CD8-positive, alpha-beta memory T cell (primary cell): ENCODE results near the gene SPATA18. TPM values are rescaled to one million over a fixed set of nuclear protein-coding genes. Genes with fewer than 3 reads are reported as not detected.

Experiments
- CTCF ChIA-PET: fragments of 350-600 bp; sonication (Branson Sonifier 250); formaldehyde crosslinking; loops from one replicate; lab custom pipeline; 2021; ENCODE audit warnings: antibody characterized with exemption; lab: Charles Lee
- POLR2A ChIA-PET: fragments of 350-600 bp; sonication (Branson Sonifier 250); formaldehyde crosslinking; loops from one replicate; lab custom pipeline; 2021; ENCODE audit warnings: antibody characterized with exemption; lab: Charles Lee
- DNase-seq, 5 donors: peaks; one replicate each; pipeline versions ENCODE4 v3.0.0 to v3.0.0-alpha.2; 2020 to 2022; ENCODE audit warnings: mixed read lengths in 1 of 5
- H3K27ac ChIP-seq: one replicate; pipeline ENCODE4 v1.7.0; 2013; ENCODE audit warnings: low read depth, mild to moderate bottlenecking, low read length, moderate library complexity
- H3K27me3 ChIP-seq: 2 replicates; pipeline ENCODE4 v1.7.0; 2013; ENCODE audit warnings: low read length, mild to moderate bottlenecking; ENCODE audit not compliant: insufficient read depth, poor library complexity, severe bottlenecking
- H3K36me3 ChIP-seq: 2 replicates; pipeline ENCODE4 v1.7.0; 2013; ENCODE audit warnings: mild to moderate bottlenecking, low read length, moderate library complexity; ENCODE audit not compliant: insufficient read depth
- H3K4me1 ChIP-seq: 2 replicates; pipeline ENCODE4 v1.7.0; 2013; ENCODE audit warnings: mild to moderate bottlenecking, low read length, moderate library complexity; ENCODE audit not compliant: insufficient read depth
- H3K4me3 ChIP-seq: 2 replicates; pipeline ENCODE4 v1.7.0; 2013; ENCODE audit warnings: mild to moderate bottlenecking, low read length
- H3K9me3 ChIP-seq: 2 replicates; pipeline ENCODE4 v1.7.0; 2013; ENCODE audit warnings: mild to moderate bottlenecking, low read length
- H3K27ac Mint-ChIP-seq, 8 donors: one replicate each; pipeline ENCODE4 v1.8.0; 2020 to 2021; ENCODE audit warnings: mixed read lengths in 8 of 8, mild to moderate bottlenecking in 6 of 8, inconsistent platforms in 3 of 8, moderate library complexity in 3 of 8
- H3K27me3 Mint-ChIP-seq, 2 donors: one replicate each; pipeline ENCODE4 v1.8.0; 2020 to 2021; ENCODE audit warnings: mixed read lengths in 2 of 2, mild to moderate bottlenecking in 1 of 2, moderate library complexity in 1 of 2
- H3K36me3 Mint-ChIP-seq, 3 donors: one replicate each; pipeline ENCODE4 v1.8.0; 2020 to 2021; ENCODE audit warnings: mixed read lengths in 3 of 3, inconsistent platforms in 1 of 3, mild to moderate bottlenecking in 1 of 3
- H3K4me1 Mint-ChIP-seq, 3 donors: one replicate each; pipeline ENCODE4 v1.8.0; 2020 to 2021; ENCODE audit warnings: mixed read lengths in 3 of 3, inconsistent platforms in 1 of 3, mild to moderate bottlenecking in 1 of 3
- H3K4me3 Mint-ChIP-seq, 7 donors: one replicate each; pipeline ENCODE4 v1.8.0; 2020 to 2021; ENCODE audit warnings: mixed read lengths in 7 of 7, mild to moderate bottlenecking in 6 of 7, moderate library complexity in 4 of 7, inconsistent platforms in 2 of 7
- H3K9me3 Mint-ChIP-seq, 5 donors: one replicate each; pipeline ENCODE4 v1.8.0; 2020 to 2022; ENCODE audit warnings: mixed read lengths in 5 of 5, mild to moderate bottlenecking in 3 of 5, moderate library complexity in 2 of 5, inconsistent platforms in 1 of 5
- polyA plus RNA-seq: library from polyadenylated mRNA; unstranded; fragments of 300-500 nt; fragmentation: Illumina TruSeq; gene quantifications from one replicate; pipeline ENCODE4 v1.2.3, GENCODE V29; 2021
- total RNA-seq, 2 experiments: library from RNA; stranded (reverse); gene quantifications; one replicate each; pipeline ENCODE4 v1.2.3, GENCODE V29; 2021

Gene SPATA18, protein sequence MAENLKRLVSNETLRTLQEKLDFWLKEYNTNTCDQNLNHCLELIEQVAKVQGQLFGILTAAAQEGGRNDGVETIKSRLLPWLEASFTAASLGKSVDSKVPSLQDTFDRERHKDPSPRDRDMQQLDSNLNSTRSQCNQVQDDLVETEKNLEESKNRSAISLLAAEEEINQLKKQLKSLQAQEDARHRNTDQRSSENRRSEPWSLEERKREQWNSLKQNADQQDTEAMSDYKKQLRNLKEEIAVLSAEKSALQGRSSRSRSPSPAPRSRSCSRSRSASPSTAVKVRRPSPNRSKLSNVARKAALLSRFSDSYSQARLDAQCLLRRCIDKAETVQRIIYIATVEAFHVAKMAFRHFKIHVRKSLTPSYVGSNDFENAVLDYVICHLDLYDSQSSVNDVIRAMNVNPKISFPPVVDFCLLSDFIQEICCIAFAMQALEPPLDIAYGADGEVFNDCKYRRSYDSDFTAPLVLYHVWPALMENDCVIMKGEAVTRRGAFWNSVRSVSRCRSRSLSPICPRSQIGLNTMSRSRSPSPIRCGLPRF
- under 1 TPM; 0.31 to 0.35 TPM for total RNA-seq
- polyA plus RNA-seq, result not detected

DNA sequence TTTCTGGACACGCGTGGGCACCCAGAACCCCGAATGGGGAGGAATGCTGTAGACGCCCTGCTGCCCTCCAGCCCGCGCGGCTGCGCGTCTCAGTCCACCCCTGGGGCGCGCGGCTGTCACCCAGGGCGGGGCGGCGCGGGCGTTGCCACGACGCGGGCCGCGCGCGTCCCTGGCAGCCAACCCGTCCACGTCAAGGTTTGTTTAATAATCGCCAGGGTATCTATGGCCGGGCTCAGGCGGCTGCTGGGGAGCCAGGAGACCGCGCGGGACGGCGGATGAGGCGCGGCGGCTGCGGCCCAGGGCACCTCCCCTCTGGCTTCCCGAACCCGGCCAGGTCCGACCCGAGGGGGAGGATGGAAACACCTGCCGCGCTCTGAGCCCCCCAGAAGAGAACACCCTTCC, at the start of gene SPATA18:
TSS of gene SPATA18 (plus strand) at position 92 of the 402 bp plus-strand sequence. CDS start 401 bp downstream, outside the sequence.
- H3K4me3 Mint-ChIP-seq, result peak within 1 kb of the TSS; percentile 54 to 87 (median 66)
- H3K9me3 Mint-ChIP-seq, result no peaks in the 10 kb centered on the region
- Histone ChIP-seq H3K9me3 (no peaks in the 10 kb centered on the region), H3K27me3 (peaks cover 12% of the 10 kb centered on the region), H3K36me3 (no peaks in the 10 kb centered on the region), H3K27ac (no peak within 1 kb of the TSS), H3K4me1 (no peaks in the 10 kb centered on the region), H3K4me3 (no peak within 1 kb of the TSS)
- ChIA-PET CTCF (interaction anchor here (1.3 kb wide), 1 partner anchor 10 kb away, joined by 3 read pairs; no protein-coding TSS in a partner anchor), POLR2A (no interaction called here)
- H3K4me1 Mint-ChIP-seq, result peaks cover 17 to 19% (median 17%) of the 10 kb centered on the region in 3 donors
- peaks cover 41 to 80% of the 10 kb centered on the region in 2 donors for H3K27me3 Mint-ChIP-seq
- H3K27ac Mint-ChIP-seq, result no peak within 1 kb of the TSS
- H3K36me3 Mint-ChIP-seq, result peaks cover 0 to 2% (median 0%) of the 10 kb centered on the region in 3 donors
- no peak for DNase-seq

DNA sequence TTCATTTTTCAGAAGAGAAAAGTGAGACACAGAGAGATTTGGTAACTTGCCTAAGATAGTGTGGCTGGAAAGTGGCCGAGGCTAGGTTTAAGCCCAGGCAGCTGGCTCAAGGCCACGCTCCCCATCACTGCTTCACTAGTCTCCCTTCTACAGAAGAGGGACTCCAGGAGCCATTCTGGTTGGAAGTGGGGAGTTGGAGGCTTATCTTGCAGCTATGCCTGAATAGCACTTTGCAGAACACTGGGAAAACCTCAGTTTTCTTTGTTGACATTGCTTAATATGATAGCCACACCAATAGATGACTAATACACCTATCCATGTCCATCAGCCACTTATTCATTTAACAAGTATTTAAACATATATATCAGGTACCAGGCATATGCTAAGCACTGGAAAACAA, 49.5 kb upstream of the SPATA18 start:
- Histone ChIP-seq H3K9me3 (no peaks in the 10 kb centered on the region), H3K4me3 (no peak overlapping the region), H3K4me1 (no peaks in the 10 kb centered on the region), H3K27ac (no peak overlapping the region), H3K27me3 (no peaks in the 10 kb centered on the region), H3K36me3 (no peaks in the 10 kb centered on the region)
- H3K36me3 Mint-ChIP-seq, result peaks cover 0 to 1% (median 0%) of the 10 kb centered on the region in 3 donors
- peaks cover 0 to 2% of the 10 kb centered on the region in 2 donors for H3K27me3 Mint-ChIP-seq
- no peaks in the 10 kb centered on the region for H3K4me1 Mint-ChIP-seq
- H3K27ac Mint-ChIP-seq, result no peak overlapping the region
- no peak for DNase-seq
- H3K9me3 Mint-ChIP-seq, result no peaks in the 10 kb centered on the region
- ChIA-PET CTCF (no interaction called here), POLR2A (no interaction called here)
- no peak overlapping the region for H3K4me3 Mint-ChIP-seq

DNA sequence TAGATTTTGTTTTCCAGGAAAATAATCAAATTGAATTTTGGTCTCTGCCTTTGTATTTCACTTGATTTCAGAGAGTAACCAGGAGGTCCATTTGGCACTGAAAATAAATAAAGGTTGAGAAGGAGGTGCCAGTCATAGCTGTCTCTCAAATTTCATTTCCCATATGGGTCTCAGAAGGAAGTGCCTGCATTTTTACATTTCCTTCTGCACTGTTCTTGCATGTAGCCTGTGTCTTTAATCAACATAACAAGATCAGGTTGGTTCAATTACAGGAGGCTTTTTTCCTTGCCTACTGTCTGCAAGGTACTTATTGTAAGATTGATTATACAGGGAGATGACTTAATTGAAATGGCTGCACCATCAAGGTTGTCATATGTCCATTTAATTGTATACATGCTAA, 46.7 kb upstream of the SPATA18 start:
- Mint-ChIP-seq H3K27ac (no peak overlapping the region), H3K36me3 (no peaks in the 10 kb centered on the region), H3K4me3 (no peak overlapping the region), H3K9me3 (no peaks in the 10 kb centered on the region), H3K4me1 (no peaks in the 10 kb centered on the region), H3K27me3 (peaks cover 0 to 2% of the 10 kb centered on the region in 2 donors)
- H3K36me3 ChIP-seq, result no peaks in the 10 kb centered on the region
- H3K4me3 ChIP-seq, result no peak overlapping the region
- no peaks in the 10 kb centered on the region for H3K4me1 ChIP-seq
- no peaks in the 10 kb centered on the region for H3K27me3 ChIP-seq
- ChIA-PET POLR2A (no interaction called here), CTCF (no interaction called here)
- DNase-seq, result no peak
- H3K27ac ChIP-seq, result no peak overlapping the region
- H3K9me3 ChIP-seq, result no peaks in the 10 kb centered on the region

DNA sequence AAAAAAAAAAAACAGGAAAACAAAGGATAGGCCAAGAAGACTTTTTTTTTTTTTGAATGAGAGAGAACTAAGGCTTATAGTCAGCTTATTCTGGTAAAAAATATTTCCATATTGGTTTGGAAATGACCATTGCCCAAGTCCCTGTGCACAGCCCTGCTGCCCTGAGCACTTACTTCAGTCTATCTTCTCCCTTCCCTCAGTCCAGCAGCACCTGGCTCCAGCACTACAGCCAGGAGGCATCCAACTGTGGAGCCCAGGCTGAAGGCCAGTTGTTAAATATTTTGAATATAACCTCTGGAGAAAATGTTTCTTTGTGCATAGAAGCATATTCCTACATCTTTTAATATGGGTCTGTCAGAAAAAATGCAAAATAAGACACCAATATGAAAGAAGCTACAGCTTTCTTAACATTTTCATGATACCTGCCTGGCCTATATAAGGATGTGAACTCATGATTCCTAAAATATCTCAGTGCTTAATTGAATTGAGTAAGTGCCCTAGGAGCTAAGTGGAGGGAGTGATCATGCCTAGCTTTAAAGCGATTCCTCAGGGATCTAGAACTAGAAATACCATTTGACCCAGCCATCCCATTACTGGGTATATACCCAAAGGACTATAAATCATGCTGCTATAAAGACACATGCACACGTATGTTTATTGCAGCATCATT, 45.4 kb upstream of the SPATA18 start:
- no peak for DNase-seq
- H3K4me3 ChIP-seq, result no peak overlapping the region
- no peak overlapping the region for H3K27ac ChIP-seq
- H3K36me3 ChIP-seq, result no peaks in the 10 kb centered on the region
- H3K27me3 ChIP-seq, result no peaks in the 10 kb centered on the region
- H3K36me3 Mint-ChIP-seq, result no peaks in the 10 kb centered on the region
- ChIA-PET POLR2A (no interaction called here), CTCF (no interaction called here)
- no peak overlapping the region for H3K4me3 Mint-ChIP-seq
- H3K4me1 Mint-ChIP-seq, result no peaks in the 10 kb centered on the region
- no peak overlapping the region for H3K27ac Mint-ChIP-seq
- H3K9me3 ChIP-seq, result no peaks in the 10 kb centered on the region
- no peaks in the 10 kb centered on the region for H3K9me3 Mint-ChIP-seq
- peaks cover 0 to 2% of the 10 kb centered on the region in 2 donors for H3K27me3 Mint-ChIP-seq
- H3K4me1 ChIP-seq, result no peaks in the 10 kb centered on the region

DNA sequence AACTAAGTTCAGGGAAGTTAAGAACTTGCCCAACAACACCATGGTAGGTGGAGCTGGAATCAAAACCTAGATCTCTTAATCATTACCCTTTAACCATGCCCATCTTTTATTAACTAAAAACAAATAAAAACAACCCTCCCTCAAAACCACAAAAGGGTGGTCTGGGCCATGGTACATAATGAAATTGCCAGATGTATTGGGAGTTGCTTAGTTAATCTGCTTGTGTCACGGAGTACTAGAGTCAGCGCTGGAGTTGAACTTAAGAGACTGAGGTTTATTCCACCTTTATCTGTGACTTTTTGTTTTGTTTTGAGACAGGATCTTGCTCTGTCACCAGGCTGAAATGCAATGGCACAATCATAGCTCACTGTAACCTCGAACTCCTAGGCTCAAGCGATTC, 44.2 kb upstream of the SPATA18 start:
- no peak overlapping the region for H3K4me3 Mint-ChIP-seq
- H3K9me3 Mint-ChIP-seq, result no peaks in the 10 kb centered on the region
- Histone ChIP-seq H3K4me1 (no peaks in the 10 kb centered on the region), H3K27me3 (no peaks in the 10 kb centered on the region), H3K36me3 (no peaks in the 10 kb centered on the region), H3K9me3 (no peaks in the 10 kb centered on the region), H3K27ac (no peak overlapping the region), H3K4me3 (no peak overlapping the region)
- no peaks in the 10 kb centered on the region for H3K4me1 Mint-ChIP-seq
- CTCF ChIA-PET, result no interaction called here
- POLR2A ChIA-PET, result no interaction called here
- no peak for DNase-seq
- peaks cover 0 to 2% (median 0%) of the 10 kb centered on the region in 3 donors for H3K36me3 Mint-ChIP-seq
- H3K27ac Mint-ChIP-seq, result no peak overlapping the region
- peaks cover 0 to 2% of the 10 kb centered on the region in 2 donors for H3K27me3 Mint-ChIP-seq

DNA sequence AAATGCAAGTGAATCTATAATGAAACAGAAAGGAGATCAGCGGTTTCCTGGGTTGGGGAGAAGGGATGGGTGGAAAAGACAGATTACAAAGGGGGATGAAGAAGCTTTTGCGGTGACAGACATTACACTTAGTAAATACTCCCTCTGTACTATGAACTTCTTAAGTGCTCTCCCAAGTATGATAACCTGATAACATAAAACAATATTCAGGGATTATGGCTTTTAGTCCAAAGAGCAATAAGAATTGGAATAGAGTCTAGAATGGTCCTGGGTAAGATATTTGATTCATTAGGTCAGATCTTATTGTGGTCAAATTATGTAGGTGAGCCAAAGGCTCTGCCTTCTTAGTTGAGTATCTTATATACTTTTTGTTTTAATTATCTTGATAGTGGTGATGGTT, 40.1 kb upstream of the SPATA18 start:
- Histone ChIP-seq H3K9me3 (no peaks in the 10 kb centered on the region), H3K4me3 (no peak overlapping the region), H3K27ac (no peak overlapping the region), H3K36me3 (no peaks in the 10 kb centered on the region), H3K27me3 (no peaks in the 10 kb centered on the region), H3K4me1 (no peaks in the 10 kb centered on the region)
- ChIA-PET POLR2A (no interaction called here), CTCF (no interaction called here)
- no peaks in the 10 kb centered on the region for H3K4me1 Mint-ChIP-seq
- H3K4me3 Mint-ChIP-seq, result no peak overlapping the region
- H3K27me3 Mint-ChIP-seq, result no peaks in the 10 kb centered on the region
- no peaks in the 10 kb centered on the region for H3K9me3 Mint-ChIP-seq
- H3K36me3 Mint-ChIP-seq, result peaks cover 0 to 6% (median 0%) of the 10 kb centered on the region in 3 donors
- no peak overlapping the region for H3K27ac Mint-ChIP-seq
- DNase-seq, result no peak

DNA sequence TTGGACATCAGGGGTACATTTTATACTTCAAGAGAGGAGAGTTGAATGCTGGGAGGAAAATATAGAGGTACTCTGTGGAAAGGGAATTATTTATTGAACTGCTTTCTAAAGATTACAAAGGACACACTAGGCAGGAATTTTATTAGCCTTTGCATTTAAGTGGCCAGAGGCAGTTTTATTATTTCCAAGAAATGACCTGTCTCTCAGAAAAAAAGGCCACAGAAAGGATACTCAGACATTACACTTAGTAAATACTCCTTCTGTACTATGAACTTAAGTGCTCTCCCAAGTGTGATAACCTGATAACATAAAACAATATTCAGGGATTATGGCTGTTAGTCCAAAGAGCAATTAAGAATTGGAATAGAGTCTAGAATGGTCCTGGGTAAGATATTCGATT, 38.5 kb upstream of the SPATA18 start:
- no peaks in the 10 kb centered on the region for H3K27me3 ChIP-seq
- Mint-ChIP-seq H3K36me3 (peaks cover 0 to 6% (median 0%) of the 10 kb centered on the region in 3 donors), H3K9me3 (no peaks in the 10 kb centered on the region), H3K4me3 (no peak overlapping the region), H3K27ac (no peak overlapping the region), H3K4me1 (no peaks in the 10 kb centered on the region), H3K27me3 (no peaks in the 10 kb centered on the region)
- H3K36me3 ChIP-seq, result no peaks in the 10 kb centered on the region
- H3K9me3 ChIP-seq, result no peaks in the 10 kb centered on the region
- no peak for DNase-seq
- H3K27ac ChIP-seq, result no peak overlapping the region
- CTCF ChIA-PET, result no interaction called here
- H3K4me1 ChIP-seq, result no peaks in the 10 kb centered on the region
- POLR2A ChIA-PET, result no interaction called here
- H3K4me3 ChIP-seq, result no peak overlapping the region

DNA sequence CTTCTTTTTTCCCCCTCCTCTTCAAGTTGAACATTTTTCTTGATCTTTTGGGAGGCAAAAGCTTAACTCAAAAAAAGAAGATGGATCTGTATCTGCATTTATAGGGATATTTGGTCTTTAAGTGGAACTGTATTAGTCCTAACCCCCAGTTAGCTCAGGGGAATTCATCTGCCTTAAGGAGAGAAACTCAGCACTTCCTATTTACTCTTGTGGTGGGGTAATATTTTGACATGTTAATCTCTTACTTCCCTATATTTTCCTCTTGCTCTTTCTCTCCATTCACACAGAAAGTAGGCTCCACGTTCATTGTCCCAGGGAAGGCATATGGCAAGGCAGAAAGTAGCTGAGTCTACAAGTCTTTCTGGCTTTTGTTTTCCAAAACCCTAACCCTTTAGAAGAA, 36.2 kb upstream of the SPATA18 start:
- no peak overlapping the region for H3K4me3 Mint-ChIP-seq
- H3K36me3 Mint-ChIP-seq, result peaks cover 0 to 6% (median 0%) of the 10 kb centered on the region in 3 donors
- CTCF ChIA-PET, result no interaction called here

More for the DNA sequence above, 36.2 kb upstream of the SPATA18 start:
- DNase-seq, result no peak
- no peak overlapping the region for H3K4me3 ChIP-seq
- H3K9me3 Mint-ChIP-seq, result no peaks in the 10 kb centered on the region
- peak overlapping the region in 1 of 8 donors; percentile 62 for H3K27ac Mint-ChIP-seq
- H3K27me3 Mint-ChIP-seq, result no peaks in the 10 kb centered on the region
- no peaks in the 10 kb centered on the region for H3K4me1 ChIP-seq
- no peaks in the 10 kb centered on the region for H3K36me3 ChIP-seq
- H3K9me3 ChIP-seq, result no peaks in the 10 kb centered on the region
- H3K27me3 ChIP-seq, result no peaks in the 10 kb centered on the region
- POLR2A ChIA-PET, result no interaction called here
- no peaks in the 10 kb centered on the region for H3K4me1 Mint-ChIP-seq
- H3K27ac ChIP-seq, result no peak overlapping the region
